Pancreas (tissue), 10 donors: ENCODE results near the gene TNNI2. TPM values are rescaled to one million over a fixed set of nuclear protein-coding genes. Genes with fewer than 3 reads are reported as not detected.
"Not testable (repeated sequence)": the region's sequence is repeated elsewhere in the genome, so short reads cannot be mapped to it uniquely, and the experiment has no call there.

Experiments
- ATAC-seq, 4 donors: fragments of 200-7000 bp; cut with Tn5 transposase; one replicate each; pipeline versions ENCODE4 v1.8.0 to v1.9.1; 2020; ENCODE audit warnings: mild to moderate bottlenecking in 4 of 4, moderate library complexity in 4 of 4
- DNase-seq, 6 donors: peaks; one replicate each; pipeline ENCODE4 v3.0.0-alpha.2; 2020
- FAIRE-seq: peaks from 2 replicates; lab custom pipeline; 2012; peaks lifted over from hg19 to GRCh38; lab: Jason Lieb, UNC
- H3K27ac ChIP-seq, 4 donors: fragments of 200-600 bp; sonication (generic); 1 replicate in 3 of 4; 2 replicates in 1 of 4; pipeline versions ENCODE4 v1.5.0 to v1.8.0; 2020
- H3K27me3 ChIP-seq, 4 donors: fragments of 200-600 bp; one replicate each; pipeline ENCODE4 v1.8.0; 2021
- H3K36me3 ChIP-seq, 3 donors: fragments of 200-600 bp; sonication (generic) in 1 of 3; one replicate each; pipeline versions ENCODE4 v1.5.0 to v1.8.0; 2020 to 2021
- H3K4me1 ChIP-seq, 3 donors: fragments of 200-600 bp; one replicate each; pipeline ENCODE4 v1.8.0; 2021
- H3K4me3 ChIP-seq, 4 donors: fragments of 200-600 bp; sonication (generic) in 2 of 4; one replicate each; pipeline versions ENCODE4 v1.5.0 to v1.8.0; 2020 to 2021
- H3K9me3 ChIP-seq, 4 donors: fragments of 200-600 bp; one replicate each; pipeline ENCODE4 v1.8.0; 2021
- WGBS, 2 donors: extraction: QIAGEN DNeasy Blood & Tissue Kit; methylation state at CpG; one replicate each; pipeline ENCODE4 v1.1.7; 2013; 5-methylcytosine and 5-hydroxymethylcytosine counted together
- intact Hi-C, 3 donors: fragments of 100-400 bp; cut with DNase I; formaldehyde crosslinking; loops; one replicate each; pipeline versions ENCODE4 v1.11.1 to v1.14.2; 2022
- polyA plus RNA-seq, 2 donors: library from polyadenylated mRNA; stranded (reverse); fragments of 200-250 nt; gene quantifications; one replicate each; pipeline ENCODE4 v1.2.3, GENCODE V29; 2013
- total RNA-seq, 6 donors: library from RNA; stranded (reverse); fragmentation: NEBNext Ultra II Directional in 4 of 6; extraction: Animal tissue kit (Norgen Biotek cat#: 25700) in 4 of 6; gene quantifications; one replicate each; pipeline versions ENCODE4 v1.2.1 to v1.2.4, GENCODE V29; 2021 to 2023
- TF ChIP-seq, protein P1 (sequence below), 4 donors: fragments of 200-600 bp; sonication (generic) in 3 of 4; IDR thresholded peaks; one replicate each; pipeline versions ENCODE4 v1.5.0 to v1.8.0; 2021; ENCODE audit warnings: antibody characterized with exemption in 4 of 4
- donor health status: healthy with polysubstance abuse.
- donor health status: DM: no; HTN: no; CAD: no; lungs with moderate emphysema.
- donor health status: DM: no; HTN: no; CAD: no.
- donor health status: control.
- donor health status: control.
- donor health status: Bipolar disorder and iron deficiency.
- donor health status: DM: yes; HTN: yes; CAD: no.
- donor health status: DM: no; HTN: no; CAD: no.
- donor health status: DM: no; HTN: no; CAD: no.
- donor health status: DM: yes; HTN: yes; CAD: no.

TNNI2 gene
- total and polyA plus RNA-seq, 8 donors, result 2.5 to 57.4 (median 6.6) TPM; not detected in 1

DNA sequence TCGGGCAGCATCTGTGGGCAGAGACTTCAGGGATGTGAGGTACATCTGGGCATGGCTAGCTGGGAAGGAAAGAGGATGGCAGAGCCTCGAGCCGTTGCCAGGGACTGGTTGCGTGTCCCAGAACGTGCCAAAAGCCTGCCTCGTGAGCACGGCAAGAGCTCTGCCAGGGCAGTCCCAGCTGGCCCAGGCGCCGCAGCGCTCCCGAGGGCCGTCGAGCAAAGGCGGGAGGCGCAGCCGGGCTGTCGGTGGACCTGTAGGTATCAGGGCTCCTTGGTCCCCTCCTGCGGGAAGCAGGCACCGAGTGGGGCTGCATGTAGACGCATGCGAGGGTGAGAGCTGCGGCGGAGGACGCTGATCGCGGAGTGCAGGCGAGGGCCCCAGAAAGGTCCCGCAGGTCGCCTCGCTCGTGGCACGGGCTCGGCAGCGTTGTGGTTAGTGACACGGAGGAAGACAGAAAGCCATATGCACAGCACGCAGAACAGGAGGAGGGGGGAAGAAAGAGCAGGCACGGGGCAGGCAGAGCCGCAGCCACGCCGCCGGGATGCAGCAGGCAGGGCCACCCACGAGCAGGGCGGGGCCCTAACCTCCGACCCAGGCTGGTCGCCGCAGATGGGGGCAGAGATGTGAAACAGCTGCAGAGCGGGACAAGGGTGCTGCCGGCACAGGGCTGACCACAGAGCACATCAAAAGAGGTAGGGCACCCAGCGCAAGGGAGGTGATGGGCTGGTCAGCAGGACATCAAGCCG, 32.1 kb downstream of the TNNI2 start:
- H3K36me3 ChIP-seq, result no peaks in the 10 kb centered on the region
- TF ChIP-seq, protein P1, sequence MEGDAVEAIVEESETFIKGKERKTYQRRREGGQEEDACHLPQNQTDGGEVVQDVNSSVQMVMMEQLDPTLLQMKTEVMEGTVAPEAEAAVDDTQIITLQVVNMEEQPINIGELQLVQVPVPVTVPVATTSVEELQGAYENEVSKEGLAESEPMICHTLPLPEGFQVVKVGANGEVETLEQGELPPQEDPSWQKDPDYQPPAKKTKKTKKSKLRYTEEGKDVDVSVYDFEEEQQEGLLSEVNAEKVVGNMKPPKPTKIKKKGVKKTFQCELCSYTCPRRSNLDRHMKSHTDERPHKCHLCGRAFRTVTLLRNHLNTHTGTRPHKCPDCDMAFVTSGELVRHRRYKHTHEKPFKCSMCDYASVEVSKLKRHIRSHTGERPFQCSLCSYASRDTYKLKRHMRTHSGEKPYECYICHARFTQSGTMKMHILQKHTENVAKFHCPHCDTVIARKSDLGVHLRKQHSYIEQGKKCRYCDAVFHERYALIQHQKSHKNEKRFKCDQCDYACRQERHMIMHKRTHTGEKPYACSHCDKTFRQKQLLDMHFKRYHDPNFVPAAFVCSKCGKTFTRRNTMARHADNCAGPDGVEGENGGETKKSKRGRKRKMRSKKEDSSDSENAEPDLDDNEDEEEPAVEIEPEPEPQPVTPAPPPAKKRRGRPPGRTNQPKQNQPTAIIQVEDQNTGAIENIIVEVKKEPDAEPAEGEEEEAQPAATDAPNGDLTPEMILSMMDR (IDR thresholded peaks at IDR 0.05), result no peak
- H3K4me1 ChIP-seq, result peaks cover 5 to 12% (median 5%) of the 10 kb centered on the region in 3 donors
- no peaks in the 10 kb centered on the region for H3K9me3 ChIP-seq
- no peak overlapping the region for H3K27ac ChIP-seq
- intact Hi-C loops, result no loop called here
- no peaks in the 10 kb centered on the region for H3K27me3 ChIP-seq
- FAIRE-seq (no peak), ATAC-seq (peak; percentile 70 to 85 (median 79)), DNase-seq (peak in 5 of 6 donors; percentile 64 to 87 (median 73))
- 38 to 40% methylated on average over 49 to 50 of the region's 50 CpGs for WGBS, 2 donors
- H3K4me3 ChIP-seq, result peak overlapping the region in 1 of 4 donors; percentile 14

DNA sequence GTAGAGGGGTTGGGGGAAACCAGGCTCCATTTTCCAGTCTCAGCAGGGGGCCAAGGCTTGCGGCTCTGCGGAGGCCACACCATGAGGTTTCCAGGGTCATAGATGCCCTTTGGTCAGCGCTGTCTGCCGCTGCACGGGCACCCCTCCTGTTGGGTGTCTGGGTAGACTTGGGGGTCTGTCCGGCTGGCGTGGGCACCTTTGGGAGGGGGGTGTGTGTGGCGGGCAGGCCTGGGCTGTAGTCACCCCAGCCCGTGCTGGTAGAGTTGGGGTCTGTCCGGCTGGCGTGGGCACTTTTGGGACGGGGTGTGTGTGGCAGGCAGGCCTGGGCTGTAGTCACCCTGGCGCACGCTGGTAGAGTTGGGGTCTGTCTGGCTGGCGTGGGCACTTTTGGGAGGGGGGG, 32.8 kb downstream of the TNNI2 start:
- ATAC-seq, result no peak
- WGBS, 2 donors, result 82 to 86% methylated on average over 15 of the region's 15 CpGs
- no peaks in the 10 kb centered on the region for H3K27me3 ChIP-seq
- intact Hi-C loops, result no loop called here
- no peak overlapping the region for H3K4me3 ChIP-seq
- H3K9me3 ChIP-seq, result no peaks in the 10 kb centered on the region
- H3K36me3 ChIP-seq, result no peaks in the 10 kb centered on the region
- TF ChIP-seq, protein P1 (IDR thresholded peaks at IDR 0.05), result no peak
- peak in 3 of 6 donors; percentile 35 to 64 (median 54) for DNase-seq
- H3K4me1 ChIP-seq, result peaks cover 5 to 12% (median 5%) of the 10 kb centered on the region in 3 donors
- no peak for FAIRE-seq
- no peak overlapping the region for H3K27ac ChIP-seq

DNA sequence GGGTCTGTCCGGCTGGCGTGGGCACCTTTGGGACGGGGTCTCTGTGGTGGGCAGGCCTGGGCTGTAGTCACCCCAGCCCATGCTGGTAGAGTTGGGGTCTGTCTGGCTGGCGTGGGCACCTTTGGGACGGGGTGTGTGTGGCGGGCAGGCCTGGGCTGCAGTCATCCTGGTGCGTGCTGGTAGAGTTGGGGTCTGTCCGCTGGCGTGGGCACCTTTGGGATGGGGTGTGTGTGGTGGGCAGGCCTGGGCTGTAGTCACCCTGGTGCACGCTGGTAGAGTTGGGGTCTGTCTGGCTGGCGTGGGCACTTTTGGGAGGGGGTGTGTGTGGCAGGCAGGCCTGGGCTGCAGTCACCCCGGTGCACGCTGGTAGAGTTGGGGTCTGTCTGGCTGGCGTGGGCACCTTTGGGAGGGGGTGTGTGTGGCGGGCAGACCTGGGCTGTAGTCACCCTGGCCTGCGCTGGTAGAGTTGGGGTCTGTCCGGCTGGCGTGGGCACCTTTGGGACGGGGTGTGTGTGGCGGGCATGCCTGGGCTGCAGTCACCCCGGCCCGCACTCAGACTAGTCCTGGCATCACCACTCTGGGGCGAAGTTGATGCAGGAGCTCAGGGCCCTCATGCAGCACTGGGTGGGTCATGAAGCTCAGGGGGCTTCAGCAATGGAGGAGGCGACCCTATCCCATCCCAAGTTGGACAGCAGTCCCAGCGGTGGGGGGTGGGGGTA, 33.6 kb downstream of the TNNI2 start:
- Histone ChIP-seq H3K27ac (no peak overlapping the region), H3K9me3 (no peaks in the 10 kb centered on the region), H3K27me3 (no peaks in the 10 kb centered on the region), H3K36me3 (no peaks in the 10 kb centered on the region), H3K4me3 (no peak overlapping the region), H3K4me1 (peaks cover 5 to 12% (median 5%) of the 10 kb centered on the region in 3 donors)
- DNase-seq, result peak in 3 of 6 donors; percentile 17 to 47 (median 37)
- ATAC-seq, result no peak
- FAIRE-seq, result no peak
- intact Hi-C loops, result no loop called here
- WGBS, 2 donors, result 82 to 85% methylated on average over 24 to 25 of the region's 25 CpGs
- TF ChIP-seq, protein P1 (IDR thresholded peaks at IDR 0.05), result no peak

DNA sequence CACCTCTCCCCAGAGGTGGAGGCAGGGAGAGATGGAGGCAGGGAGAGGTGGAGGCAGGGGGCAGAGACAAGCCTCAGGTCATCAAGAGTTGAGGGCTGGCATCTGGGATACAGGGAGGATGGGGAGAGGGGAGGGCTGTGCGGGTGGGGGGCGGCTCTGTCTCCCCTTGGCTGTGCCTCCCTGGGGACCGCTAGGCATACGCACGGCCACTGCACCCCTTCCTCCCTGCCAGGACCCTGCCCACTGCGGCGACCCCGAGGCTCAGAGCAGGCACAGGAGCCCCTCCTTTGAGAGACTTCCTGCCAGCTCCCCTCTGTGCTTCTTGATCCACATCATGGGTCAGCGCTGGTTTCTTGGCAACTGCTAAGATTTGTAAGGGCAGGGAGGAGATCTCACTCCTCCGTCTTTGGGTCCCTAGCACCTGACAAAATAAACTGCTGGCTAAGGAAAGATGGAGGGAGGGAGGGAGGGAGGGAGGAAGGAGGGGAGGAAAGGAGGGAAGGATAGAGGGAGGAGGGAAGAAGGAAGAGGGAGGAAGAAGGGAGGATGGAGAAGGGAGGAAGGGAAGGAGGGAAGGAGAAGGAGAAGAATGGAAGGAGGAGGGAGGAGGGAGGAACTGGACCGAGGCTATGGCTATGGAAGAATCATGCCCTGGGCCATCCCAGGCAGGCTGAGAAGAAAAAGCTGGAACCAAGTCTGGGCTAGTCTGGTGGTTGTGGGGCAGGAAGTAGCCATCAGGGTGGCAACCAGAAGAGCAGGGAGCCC, 34.4 kb downstream of the TNNI2 start:
- TF ChIP-seq, protein P1 (IDR thresholded peaks at IDR 0.05), result no peak
- no peak for FAIRE-seq

DNA sequence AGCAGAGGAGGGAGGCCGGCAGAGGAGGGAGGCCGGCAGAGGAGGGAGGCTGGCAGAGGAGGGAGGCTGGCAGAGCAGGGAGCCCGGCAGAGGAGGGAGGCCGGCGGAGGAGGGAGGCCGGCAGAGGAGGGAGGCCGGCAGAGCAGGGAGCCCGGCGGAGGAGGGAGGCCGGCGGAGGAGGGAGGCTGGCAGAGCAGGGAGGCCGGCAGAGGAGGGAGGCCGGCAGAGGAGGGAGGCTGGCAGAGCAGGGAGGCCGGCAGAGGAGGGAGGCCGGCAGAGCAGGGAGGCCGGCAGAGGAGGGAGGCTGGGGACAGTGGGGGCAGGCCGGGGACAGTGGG, 35.0 kb downstream of the TNNI2 start:
- not testable (repeated sequence) for ATAC-seq

More for the DNA sequence above, 34.4 kb downstream of the TNNI2 start:
- no peaks in the 10 kb centered on the region for H3K9me3 ChIP-seq
- DNase-seq (peak in 3 of 6 donors; percentile 15 to 62 (median 54)), ATAC-seq (no peak)
- no peaks in the 10 kb centered on the region for H3K36me3 ChIP-seq
- intact Hi-C loops, result no loop called here
- H3K4me1 ChIP-seq, result peaks cover 5 to 12% (median 5%) of the 10 kb centered on the region in 3 donors
- no peaks in the 10 kb centered on the region for H3K27me3 ChIP-seq
- WGBS, 2 donors, result 66 to 69% methylated on average over 11 of the region's 11 CpGs
- no peak overlapping the region for H3K4me3 ChIP-seq
- H3K27ac ChIP-seq, result no peak overlapping the region

DNA sequence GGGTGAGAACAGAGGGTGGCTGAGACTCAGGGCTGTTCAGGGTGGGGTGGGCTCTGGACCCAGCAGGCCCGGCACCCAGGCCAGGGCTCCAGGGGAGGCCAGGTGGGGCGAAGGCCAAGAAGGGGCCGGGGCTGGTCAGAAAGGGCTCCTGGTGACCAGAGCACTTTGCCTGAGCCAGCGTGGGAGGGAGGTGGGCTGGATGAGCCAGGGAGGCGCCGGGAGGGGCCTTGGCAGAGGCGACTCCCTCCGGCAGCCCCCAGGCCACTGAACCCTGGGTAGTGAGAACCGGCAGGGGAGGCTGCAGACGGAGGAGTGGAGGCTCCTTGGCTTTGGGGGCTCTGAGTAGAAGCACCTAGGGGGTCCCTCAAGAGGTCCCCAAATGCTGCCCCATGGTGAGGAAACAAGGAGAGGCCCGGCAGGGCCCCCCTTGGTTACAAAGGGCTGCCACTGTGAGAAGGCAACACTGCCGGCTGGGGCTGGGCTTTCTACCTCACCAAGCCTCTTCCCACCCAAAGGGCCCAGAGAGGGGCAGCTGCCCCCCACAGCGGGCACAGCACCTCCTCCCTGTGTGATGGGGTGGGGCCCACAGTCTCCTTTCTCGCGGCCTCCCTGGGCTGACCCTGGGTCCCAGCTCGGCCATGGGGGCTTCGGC, 35.8 kb downstream of the TNNI2 start:
- FAIRE-seq, result not testable (repeated sequence)
- 79 to 82% methylated on average over 16 to 17 of the region's 17 CpGs for WGBS, 2 donors
- DNase-seq, result peak in 2 of 6 donors; percentile 55 to 78

More for the DNA sequence above, 35.0 kb downstream of the TNNI2 start:
- H3K4me3 ChIP-seq, H3K27me3 ChIP-seq, H3K27ac ChIP-seq, H3K36me3 ChIP-seq, intact Hi-C loops, H3K9me3 ChIP-seq, FAIRE-seq: not testable (repeated sequence)
- peak in 3 of 6 donors; percentile 18 to 34 (median 24) for DNase-seq
- WGBS, 2 donors, result 94% methylated on average over 9 to 17 of the region's 17 CpGs
- H3K4me1 ChIP-seq, result peaks cover 5 to 12% (median 5%) of the 10 kb centered on the region in 3 donors

More for the DNA sequence above, 35.8 kb downstream of the TNNI2 start:
- H3K4me1 ChIP-seq, result peaks cover 5 to 12% (median 5%) of the 10 kb centered on the region in 3 donors
- H3K27ac ChIP-seq, H3K4me3 ChIP-seq, H3K36me3 ChIP-seq, ATAC-seq, H3K27me3 ChIP-seq, intact Hi-C loops, H3K9me3 ChIP-seq: not testable (repeated sequence)
